Neural cell (in vitro differentiated cells): ENCODE data around the gene GUCY1A2. TPM values are rescaled to one million over a fixed set of nuclear protein-coding genes. Genes with fewer than 3 reads are reported as not detected.

Source experiments
- H2AFZ ChIP-seq: fragments of 200-600, 300-800 bp; sonication (generic), shearing (Covaris generic); 2 replicates; pipeline ENCODE4 v1.6.0; 2014; ENCODE audit warnings: low read depth, mild to moderate bottlenecking, antibody characterized with exemption, low read length, moderate library complexity
- H3F3A ChIP-seq: fragments of 200-600 bp; shearing (Covaris generic); 2 replicates; pipeline ENCODE4 v1.6.1; 2016; ENCODE audit warnings: mild to moderate bottlenecking, moderate library complexity, mixed read lengths, antibody characterized with exemption, low read length; ENCODE audit not compliant: insufficient read depth, poor library complexity, severe bottlenecking
- H3K27ac ChIP-seq: fragments of 200-600, 300-800 bp; sonication (generic), shearing (Covaris generic); 2 replicates; pipeline ENCODE4 v1.5.1; 2014; ENCODE audit warnings: mild to moderate bottlenecking, low read length, moderate library complexity
- H3K27me3 ChIP-seq: fragments of 300-800, 200-600 bp; sonication (generic), shearing (Covaris generic); 2 replicates; pipeline ENCODE4 v1.6.0; 2014; ENCODE audit warnings: mild to moderate bottlenecking, low read depth, low read length, moderate library complexity; ENCODE audit not compliant: insufficient read depth
- H3K36me3 ChIP-seq: fragments of 300-800, 200-600 bp; sonication (generic), shearing (Covaris generic); 2 replicates; pipeline ENCODE4 v1.5.1; 2014; ENCODE audit warnings: mild to moderate bottlenecking, antibody characterized with exemption, low read length, moderate library complexity; ENCODE audit not compliant: insufficient read depth
- H3K4me2 ChIP-seq: fragments of 300-800, 200-600 bp; sonication (generic), shearing (Covaris generic); 2 replicates; pipeline ENCODE4 v1.6.0; 2014; ENCODE audit warnings: mild to moderate bottlenecking, low read length
- H3K4me3 ChIP-seq: fragments of 300-800, 200-600 bp; sonication (generic), shearing (Covaris generic); 2 replicates; pipeline ENCODE4 v1.5.1; 2014; ENCODE audit warnings: mild to moderate bottlenecking, low read length, moderate library complexity
- H3K79me2 ChIP-seq: fragments of 200-600 bp; shearing (Covaris generic); replicated peaks from 2 replicates; pipeline ENCODE4 v1.6.0; 2014; ENCODE audit warnings: mild to moderate bottlenecking, low read length, moderate library complexity; ENCODE audit not compliant: insufficient read depth
- H3K9ac ChIP-seq: fragments of 300-800, 200-600 bp; sonication (generic), shearing (Covaris generic); 2 replicates; pipeline ENCODE4 v1.6.1; 2016; ENCODE audit warnings: mild to moderate bottlenecking, low read length, mixed read lengths
- H3K9me2 ChIP-seq: fragments of 200-600 bp; shearing (Covaris generic); 2 replicates; pipeline ENCODE4 v1.6.1; 2016; ENCODE audit warnings: mild to moderate bottlenecking, low read length, mixed read lengths; ENCODE audit not compliant: insufficient read depth
- H3K9me3 ChIP-seq: fragments of 200-600, 300-800 bp; sonication (generic), shearing (Covaris generic); 2 replicates; pipeline ENCODE4 v1.6.1; 2016; ENCODE audit warnings: mild to moderate bottlenecking, mixed run types, low read length, moderate library complexity, mixed read lengths
- H4K20me1 ChIP-seq: fragments of 200-600 bp; shearing (Covaris generic); 2 replicates; pipeline ENCODE4 v1.6.1; 2016; ENCODE audit warnings: mild to moderate bottlenecking, mixed run types; ENCODE audit not compliant: insufficient read depth
- EP300 ChIP-seq: fragments of 450-650 bp; conservative IDR thresholded peaks from 2 replicates; pipeline ENCODE4 v1.6.1; 2014; ENCODE audit warnings: antibody characterized with exemption, mild to moderate bottlenecking, moderate library complexity; ENCODE audit not compliant: poor library complexity, severe bottlenecking
- EZH2 ChIP-seq: fragments of 200-600, 300-800 bp; shearing (Covaris generic), sonication (generic); IDR thresholded peaks from 2 replicates; pipeline ENCODE4 v1.6.1; 2014; ENCODE audit warnings: antibody characterized with exemption, low read length, borderline replicate concordance, mild to moderate bottlenecking; ENCODE audit not compliant: insufficient read depth, poor library complexity, severe bottlenecking
- MXI1 ChIP-seq: fragments of 450-650 bp; conservative IDR thresholded peaks from 2 replicates; pipeline ENCODE4 v1.6.1; 2014; ENCODE audit warnings: antibody characterized with exemption, mild to moderate bottlenecking; ENCODE audit not compliant: poor library complexity, severe bottlenecking
- POLR2AphosphoS5 ChIP-seq: IDR thresholded peaks from 2 replicates; pipeline ENCODE4 v1.6.1; 2012
- RAD21 ChIP-seq: fragments of 450-650 bp; conservative IDR thresholded peaks from 2 replicates; pipeline ENCODE4 v1.6.1; 2014; ENCODE audit warnings: antibody characterized with exemption, mild to moderate bottlenecking, moderate library complexity
- SMC3 ChIP-seq: fragments of 450-650 bp; conservative IDR thresholded peaks from 2 replicates; pipeline ENCODE4 v1.6.1; 2014; ENCODE audit warnings: antibody characterized with exemption, mild to moderate bottlenecking, moderate library complexity; ENCODE audit not compliant: poor library complexity
- TAF1 ChIP-seq: IDR thresholded peaks from 2 replicates; pipeline ENCODE4 v1.6.1; 2012; ENCODE audit warnings: low read depth
- polyA plus RNA-seq: library from polyadenylated mRNA; depleted of rRNA; stranded (reverse); fragments of >200 nt; gene quantifications from 2 replicates; pipeline ENCODE4 v1.2.3, GENCODE V29; 2014
- TF ChIP-seq, protein P1 (sequence below): IDR thresholded peaks from 2 replicates; pipeline ENCODE4 v1.6.1; 2012; ENCODE audit warnings: borderline replicate concordance
- TF ChIP-seq, protein P2 (sequence below): fragments of 450-650 bp; IDR thresholded peaks from 2 replicates; pipeline ENCODE4 v1.5.1; 2014; ENCODE audit warnings: antibody characterized with exemption, mild to moderate bottlenecking, moderate library complexity; ENCODE audit not compliant: poor library complexity, severe bottlenecking

Gene GUCY1A2
- polyA plus RNA-seq, 1 donor from 2014 or later = 5.1 TPM

GRCh38 chr11:106856566-106856965 is 161.7 kb downstream of the GUCY1A2 start:
- Histone ChIP-seq H3K4me3 (no peak overlapping the region), H3F3A (no peaks in the 10 kb centered on the region), H3K79me2 (no peaks in the 10 kb centered on the region), H4K20me1 (no peaks in the 10 kb centered on the region), H3K9me2 (no peaks in the 10 kb centered on the region), H3K27me3 (no peaks in the 10 kb centered on the region), H3K36me3 (no peaks in the 10 kb centered on the region), H3K27ac (no peak overlapping the region), H3K9me3 (peaks cover 4% of the 10 kb centered on the region), H3K9ac (no peak overlapping the region), H3K4me2 (no peak overlapping the region), H2AFZ (no peak overlapping the region)
- TF ChIP-seq, protein P1, sequence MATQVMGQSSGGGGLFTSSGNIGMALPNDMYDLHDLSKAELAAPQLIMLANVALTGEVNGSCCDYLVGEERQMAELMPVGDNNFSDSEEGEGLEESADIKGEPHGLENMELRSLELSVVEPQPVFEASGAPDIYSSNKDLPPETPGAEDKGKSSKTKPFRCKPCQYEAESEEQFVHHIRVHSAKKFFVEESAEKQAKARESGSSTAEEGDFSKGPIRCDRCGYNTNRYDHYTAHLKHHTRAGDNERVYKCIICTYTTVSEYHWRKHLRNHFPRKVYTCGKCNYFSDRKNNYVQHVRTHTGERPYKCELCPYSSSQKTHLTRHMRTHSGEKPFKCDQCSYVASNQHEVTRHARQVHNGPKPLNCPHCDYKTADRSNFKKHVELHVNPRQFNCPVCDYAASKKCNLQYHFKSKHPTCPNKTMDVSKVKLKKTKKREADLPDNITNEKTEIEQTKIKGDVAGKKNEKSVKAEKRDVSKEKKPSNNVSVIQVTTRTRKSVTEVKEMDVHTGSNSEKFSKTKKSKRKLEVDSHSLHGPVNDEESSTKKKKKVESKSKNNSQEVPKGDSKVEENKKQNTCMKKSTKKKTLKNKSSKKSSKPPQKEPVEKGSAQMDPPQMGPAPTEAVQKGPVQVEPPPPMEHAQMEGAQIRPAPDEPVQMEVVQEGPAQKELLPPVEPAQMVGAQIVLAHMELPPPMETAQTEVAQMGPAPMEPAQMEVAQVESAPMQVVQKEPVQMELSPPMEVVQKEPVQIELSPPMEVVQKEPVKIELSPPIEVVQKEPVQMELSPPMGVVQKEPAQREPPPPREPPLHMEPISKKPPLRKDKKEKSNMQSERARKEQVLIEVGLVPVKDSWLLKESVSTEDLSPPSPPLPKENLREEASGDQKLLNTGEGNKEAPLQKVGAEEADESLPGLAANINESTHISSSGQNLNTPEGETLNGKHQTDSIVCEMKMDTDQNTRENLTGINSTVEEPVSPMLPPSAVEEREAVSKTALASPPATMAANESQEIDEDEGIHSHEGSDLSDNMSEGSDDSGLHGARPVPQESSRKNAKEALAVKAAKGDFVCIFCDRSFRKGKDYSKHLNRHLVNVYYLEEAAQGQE = no peak
- TF ChIP-seq RAD21 (no peak), TAF1 (no peak), SMC3 (no peak), EZH2 (no peak), EP300 (no peak), MXI1 (no peak), POLR2AphosphoS5 (no peak)
- TF ChIP-seq, protein P2, sequence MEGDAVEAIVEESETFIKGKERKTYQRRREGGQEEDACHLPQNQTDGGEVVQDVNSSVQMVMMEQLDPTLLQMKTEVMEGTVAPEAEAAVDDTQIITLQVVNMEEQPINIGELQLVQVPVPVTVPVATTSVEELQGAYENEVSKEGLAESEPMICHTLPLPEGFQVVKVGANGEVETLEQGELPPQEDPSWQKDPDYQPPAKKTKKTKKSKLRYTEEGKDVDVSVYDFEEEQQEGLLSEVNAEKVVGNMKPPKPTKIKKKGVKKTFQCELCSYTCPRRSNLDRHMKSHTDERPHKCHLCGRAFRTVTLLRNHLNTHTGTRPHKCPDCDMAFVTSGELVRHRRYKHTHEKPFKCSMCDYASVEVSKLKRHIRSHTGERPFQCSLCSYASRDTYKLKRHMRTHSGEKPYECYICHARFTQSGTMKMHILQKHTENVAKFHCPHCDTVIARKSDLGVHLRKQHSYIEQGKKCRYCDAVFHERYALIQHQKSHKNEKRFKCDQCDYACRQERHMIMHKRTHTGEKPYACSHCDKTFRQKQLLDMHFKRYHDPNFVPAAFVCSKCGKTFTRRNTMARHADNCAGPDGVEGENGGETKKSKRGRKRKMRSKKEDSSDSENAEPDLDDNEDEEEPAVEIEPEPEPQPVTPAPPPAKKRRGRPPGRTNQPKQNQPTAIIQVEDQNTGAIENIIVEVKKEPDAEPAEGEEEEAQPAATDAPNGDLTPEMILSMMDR = no peak

- Histone ChIP-seq H3K9me3 (peaks cover 4% of the 10 kb centered on the region), H3K4me2 (no peak overlapping the region), H3K79me2 (no peaks in the 10 kb centered on the region), H3K36me3 (no peaks in the 10 kb centered on the region), H2AFZ (no peak overlapping the region), H3K4me3 (no peak overlapping the region), H3K9ac (no peak overlapping the region), H3F3A (no peaks in the 10 kb centered on the region), H4K20me1 (no peaks in the 10 kb centered on the region), H3K9me2 (no peaks in the 10 kb centered on the region), H3K27me3 (no peaks in the 10 kb centered on the region), H3K27ac (no peak overlapping the region)
- TF ChIP-seq, protein P2 = no peak
- TF ChIP-seq EZH2 (no peak), TAF1 (no peak), MXI1 (no peak), EP300 (no peak), SMC3 (no peak), POLR2AphosphoS5 (no peak), RAD21 (no peak)
- TF ChIP-seq, protein P1 = no peak
These were observed 163.8 kb downstream of the GUCY1A2 start for GRCh38 chr11:106854429-106854828.
